Neuronal stem cell (in vitro differentiated cells): ENCODE results near the gene MTERF4.

Experiments
- DNase-seq: peaks from one replicate; pipeline ENCODE4 v3.0.0-alpha.2; 2013; ENCODE audit warnings: low spot score
- H2AFZ ChIP-seq: one replicate; pipeline ENCODE4 v1.6.1; 2013; ENCODE audit warnings: mild to moderate bottlenecking, low read length, inconsistent platforms
- H2AK5ac ChIP-seq: 2 replicates; pipeline ENCODE4 v1.6.1; 2013; ENCODE audit warnings: low read depth, mild to moderate bottlenecking, inconsistent platforms, low read length, moderate library complexity, mixed read lengths
- H2BK120ac ChIP-seq: 2 replicates; pipeline ENCODE4 v1.6.1; 2013; ENCODE audit warnings: low read depth, mild to moderate bottlenecking, inconsistent platforms, low read length, moderate library complexity, mixed read lengths
- H2BK12ac ChIP-seq: one replicate; pipeline ENCODE4 v1.6.1; 2013; ENCODE audit warnings: low read length, inconsistent platforms
- H2BK15ac ChIP-seq: 2 replicates; pipeline ENCODE4 v1.6.1; 2013; ENCODE audit warnings: mild to moderate bottlenecking, low read length, inconsistent platforms, mixed read lengths
- H2BK5ac ChIP-seq: one replicate; pipeline ENCODE4 v1.6.1; 2013; ENCODE audit warnings: inconsistent platforms, mild to moderate bottlenecking, low read length, moderate library complexity
- H3K14ac ChIP-seq: one replicate; pipeline ENCODE4 v1.6.1; 2013; ENCODE audit warnings: low read length, inconsistent platforms
- H3K18ac ChIP-seq: 2 replicates; pipeline ENCODE4 v1.6.1; 2013; ENCODE audit warnings: low read length, inconsistent platforms
- H3K23ac ChIP-seq: 2 replicates; pipeline ENCODE4 v1.6.1; 2013; ENCODE audit warnings: low read depth, mild to moderate bottlenecking, mixed read lengths, low read length, inconsistent platforms; ENCODE audit not compliant: poor library complexity
- H3K27ac ChIP-seq: replicated peaks from 3 replicates; pipeline ENCODE4 v1.5.1; 2013; ENCODE audit warnings: low read length, inconsistent platforms
- H3K27me3 ChIP-seq, 3 experiments: 2 replicates each; pipeline ENCODE4 v1.6.1; 2013; ENCODE audit warnings: low read length in 3 of 3, mild to moderate bottlenecking in 2 of 3, inconsistent platforms in 1 of 3, low read depth in 1 of 3, mixed read lengths in 1 of 3, moderate library complexity in 1 of 3; ENCODE audit not compliant: control insufficient read depth in 3 of 3, insufficient read depth in 3 of 3
- H3K36me3 ChIP-seq, 2 donors: replicated peaks in 1 of 2; 2 replicates each; pipeline ENCODE4 v1.6.1; 2013; ENCODE audit warnings: low read length in 2 of 2; ENCODE audit not compliant: control insufficient read depth in 2 of 2, insufficient read depth in 2 of 2
- H3K4ac ChIP-seq: 2 replicates; pipeline ENCODE4 v1.6.1; 2013; ENCODE audit warnings: inconsistent platforms, mild to moderate bottlenecking, low read length, moderate library complexity
- H3K4me1 ChIP-seq, 2 donors: 1 replicate in 1 of 2; 2 replicates in 1 of 2; pipeline ENCODE4 v1.6.1; 2013; ENCODE audit warnings: low read length in 2 of 2, low read depth in 1 of 2; ENCODE audit not compliant: control insufficient read depth in 2 of 2, insufficient read depth in 1 of 2
- H3K4me2 ChIP-seq: one replicate; pipeline ENCODE4 v1.6.1; 2013; ENCODE audit warnings: mild to moderate bottlenecking, low read length, inconsistent platforms; ENCODE audit not compliant: insufficient read depth, poor library complexity, severe bottlenecking
- H3K4me3 ChIP-seq, 2 donors: 2 replicates each; pipeline ENCODE4 v1.5.1; 2013; ENCODE audit warnings: low read length in 2 of 2, mild to moderate bottlenecking in 2 of 2, inconsistent platforms in 1 of 2, moderate library complexity in 1 of 2
- H3K79me1 ChIP-seq: one replicate; pipeline ENCODE4 v1.6.1; 2013; ENCODE audit warnings: low read depth, mild to moderate bottlenecking, inconsistent platforms, low read length, moderate library complexity
- H3K9ac ChIP-seq: one replicate; pipeline ENCODE4 v1.6.1; 2013; ENCODE audit warnings: mild to moderate bottlenecking, low read depth, low read length, inconsistent platforms; ENCODE audit not compliant: poor library complexity
- H3K9me3 ChIP-seq, 2 donors: replicated peaks in 1 of 2; 2 replicates each; pipeline versions ENCODE3 to v1.6.1; 2013; ENCODE audit warnings: low read length in 2 of 2, mild to moderate bottlenecking in 2 of 2, inconsistent platforms in 1 of 2, low read depth in 1 of 2, mixed read lengths in 1 of 2, moderate library complexity in 1 of 2; ENCODE audit not compliant: control insufficient read depth in 2 of 2, insufficient read depth in 1 of 2
- H4K8ac ChIP-seq: one replicate; pipeline ENCODE4 v1.6.1; 2013; ENCODE audit warnings: low read depth, mild to moderate bottlenecking, inconsistent platforms, low read length, moderate library complexity
- H4K91ac ChIP-seq: one replicate; pipeline ENCODE4 v1.6.1; 2013; ENCODE audit warnings: low read length, low read depth, mild to moderate bottlenecking, inconsistent platforms; ENCODE audit not compliant: poor library complexity
- WGBS, 2 donors: extraction: QIAGEN DNeasy Blood & Tissue Kit; methylation state at CpG; one replicate each; pipeline ENCODE4 v1.1.7; 2013; ENCODE audit warnings: missing lambda C conversion rate in 2 of 2, mixed read lengths in 1 of 2; ENCODE audit not compliant: insufficient read length in 2 of 2, insufficient replicate concordance in 1 of 2; ENCODE audit errors: extremely low coverage in 2 of 2; 5-methylcytosine and 5-hydroxymethylcytosine counted together

The MTERF4 gene

DNA sequence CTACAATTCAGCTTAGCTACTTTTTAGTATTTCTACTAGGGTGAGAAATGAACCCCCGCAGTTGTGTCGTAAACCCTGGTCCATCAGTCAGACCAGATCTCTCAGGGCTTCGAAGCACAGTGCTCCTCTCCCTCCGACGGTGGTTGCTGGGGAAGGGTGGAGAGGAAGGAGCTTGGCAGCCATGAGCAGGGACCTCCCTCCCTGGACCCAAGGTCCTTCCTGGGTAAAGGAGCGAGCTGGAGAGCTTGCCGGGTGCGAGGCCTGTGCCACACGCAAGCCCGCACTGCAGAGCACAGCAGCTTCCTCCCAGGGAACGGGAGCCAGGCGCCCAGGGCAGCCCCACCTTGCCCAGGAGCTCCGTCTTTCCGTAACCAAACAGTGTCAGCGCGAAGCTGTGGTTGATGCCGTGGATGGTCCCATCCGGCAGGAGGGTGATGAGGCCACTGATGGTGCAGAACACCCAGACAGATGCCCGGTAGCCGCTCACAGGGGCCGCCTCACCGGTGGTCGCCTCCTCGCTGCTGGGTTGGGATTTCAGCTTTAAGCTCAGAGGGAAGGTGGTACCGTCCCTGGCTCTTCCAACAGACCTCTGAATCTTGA, 34.7 kb upstream of the MTERF4 start:
- H3K4me1 ChIP-seq, result no peaks in the 10 kb centered on the region
- H2BK5ac ChIP-seq, result no peak overlapping the region
- no peak overlapping the region for H3K18ac ChIP-seq
- H2BK120ac ChIP-seq, result no peak overlapping the region
- H4K8ac ChIP-seq, result no peak overlapping the region
- H3K27ac ChIP-seq, result no peak overlapping the region
- H3K4me3 ChIP-seq, result no peak overlapping the region
- peak overlapping the region; percentile 70 for H3K23ac ChIP-seq
- H3K9me3 ChIP-seq, result no peaks in the 10 kb centered on the region
- no peak overlapping the region for H2AK5ac ChIP-seq
- H3K79me1 ChIP-seq, result peaks cover 7% of the 10 kb centered on the region
- H2BK15ac ChIP-seq, result no peak overlapping the region
- no peak overlapping the region for H2BK12ac ChIP-seq
- no peak overlapping the region for H3K9ac ChIP-seq
- H3K27me3 ChIP-seq, result no peaks in the 10 kb centered on the region
- DNase-seq, result no peak
- no peak overlapping the region for H3K4ac ChIP-seq
- peaks cover 16 to 95% of the 10 kb centered on the region in 2 donors for H3K36me3 ChIP-seq
- no CpG with 5 or more reads among the region's 25 CpGs for WGBS, 2 donors
- no peak overlapping the region for H4K91ac ChIP-seq
- H3K4me2 ChIP-seq, result no peak overlapping the region
- no peak overlapping the region for H2AFZ ChIP-seq
- no peak overlapping the region for H3K14ac ChIP-seq

DNA sequence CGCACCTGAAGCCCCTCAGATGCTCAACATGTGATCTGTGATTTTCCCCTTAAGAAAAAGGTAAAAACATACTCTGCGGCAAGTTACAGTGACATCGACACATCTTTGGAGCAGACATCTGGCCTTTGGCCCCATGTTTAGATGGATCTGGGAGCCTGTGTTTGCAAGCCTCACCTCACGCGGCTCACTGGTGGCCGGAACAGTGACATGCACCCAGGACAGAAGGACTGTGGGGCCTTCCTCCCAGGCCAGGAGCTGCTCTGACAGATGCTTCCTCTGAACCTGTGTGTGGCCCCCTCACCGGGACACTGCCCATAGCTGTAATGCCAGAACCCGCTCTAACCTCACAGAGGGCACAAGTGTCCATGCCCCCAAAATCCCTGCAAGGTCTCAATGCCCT, 34.1 kb upstream of the MTERF4 start:
- H3K4me2 ChIP-seq, result no peak overlapping the region
- no peaks in the 10 kb centered on the region for H3K4me1 ChIP-seq
- no peak overlapping the region for H3K4me3 ChIP-seq
- no peak overlapping the region for H2BK5ac ChIP-seq
- H2AK5ac ChIP-seq, result no peak overlapping the region
- H3K23ac ChIP-seq, result no peak overlapping the region
- WGBS, 2 donors, result no CpG with 5 or more reads among the region's 8 CpGs
- peaks cover 16 to 97% of the 10 kb centered on the region in 2 donors for H3K36me3 ChIP-seq
- H2BK120ac ChIP-seq, result no peak overlapping the region
- H3K27ac ChIP-seq, result no peak overlapping the region
- no peak overlapping the region for H3K9ac ChIP-seq
- no peak overlapping the region for H2AFZ ChIP-seq
- H3K9me3 ChIP-seq, result peaks cover 0 to 2% of the 10 kb centered on the region in 2 donors
- no peak overlapping the region for H2BK12ac ChIP-seq
- no peak overlapping the region for H4K8ac ChIP-seq
- no peak overlapping the region for H3K18ac ChIP-seq
- no peak overlapping the region for H3K4ac ChIP-seq
- no peaks in the 10 kb centered on the region for H3K27me3 ChIP-seq
- no peak overlapping the region for H2BK15ac ChIP-seq
- H3K14ac ChIP-seq, result no peak overlapping the region
- DNase-seq, result no peak
- no peak overlapping the region for H4K91ac ChIP-seq
- H3K79me1 ChIP-seq, result peaks cover 9% of the 10 kb centered on the region

DNA sequence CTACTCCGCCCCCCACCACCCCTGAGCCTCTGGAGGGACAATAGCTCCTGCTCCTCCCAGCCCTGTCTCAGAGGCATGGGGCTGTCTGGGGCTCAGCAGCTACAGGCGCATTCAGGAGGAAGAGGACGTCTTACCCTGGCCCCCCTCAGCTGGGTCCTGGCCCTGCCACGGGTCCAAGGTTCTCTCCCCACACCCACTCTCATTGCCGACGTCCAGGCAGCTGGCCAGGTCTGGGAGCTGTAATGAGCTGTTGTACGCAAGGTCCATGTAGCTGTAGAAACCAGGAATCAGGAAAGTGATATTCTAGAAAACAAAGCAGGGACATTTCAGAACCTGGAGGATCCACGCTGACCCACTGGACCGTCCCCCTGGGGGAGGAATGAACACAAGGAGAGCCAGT, 33.6 kb upstream of the MTERF4 start:
- H3K36me3 ChIP-seq, result peaks cover 16 to 95% of the 10 kb centered on the region in 2 donors
- H3K4me3 ChIP-seq, result no peak overlapping the region
- peaks cover 0 to 2% of the 10 kb centered on the region in 2 donors for H3K9me3 ChIP-seq
- no peak overlapping the region for H3K18ac ChIP-seq
- no peak overlapping the region for H3K23ac ChIP-seq
- H2BK15ac ChIP-seq, result no peak overlapping the region
- H3K79me1 ChIP-seq, result peaks cover 9% of the 10 kb centered on the region
- H3K4me2 ChIP-seq, result no peak overlapping the region
- H4K91ac ChIP-seq, result no peak overlapping the region
- H3K27me3 ChIP-seq, result no peaks in the 10 kb centered on the region
- no CpG with 5 or more reads among the region's 9 CpGs for WGBS, 2 donors
- H3K4ac ChIP-seq, result no peak overlapping the region
- H2BK5ac ChIP-seq, result no peak overlapping the region
- H4K8ac ChIP-seq, result no peak overlapping the region
- H2AK5ac ChIP-seq, result no peak overlapping the region
- H3K14ac ChIP-seq, result no peak overlapping the region
- H3K27ac ChIP-seq, result no peak overlapping the region
- H2BK120ac ChIP-seq, result no peak overlapping the region
- H2BK12ac ChIP-seq, result no peak overlapping the region
- DNase-seq, result no peak
- H3K9ac ChIP-seq, result no peak overlapping the region
- no peaks in the 10 kb centered on the region for H3K4me1 ChIP-seq
- no peak overlapping the region for H2AFZ ChIP-seq

DNA sequence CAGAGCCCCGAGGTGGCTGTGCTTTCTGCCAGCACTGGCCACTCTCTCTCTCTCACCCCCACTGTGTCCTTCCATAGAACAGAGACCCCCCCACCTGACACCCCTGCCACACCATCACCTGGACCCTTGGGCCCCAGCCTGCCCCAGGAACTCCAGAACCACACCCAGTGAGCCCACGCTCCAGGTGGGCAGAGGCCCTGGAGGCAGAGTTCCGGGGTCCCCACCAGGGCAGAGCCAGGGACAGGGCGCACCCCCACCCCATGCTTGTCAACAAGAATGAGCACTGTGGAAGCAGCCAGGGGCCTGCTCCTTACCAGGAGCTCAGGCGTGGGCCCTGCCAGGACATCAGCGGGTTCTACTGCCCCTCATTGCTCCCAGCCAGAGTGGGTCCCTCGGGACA, 32.6 kb upstream of the MTERF4 start:
- no peak for DNase-seq
- peaks cover 10 to 95% of the 10 kb centered on the region in 2 donors for H3K36me3 ChIP-seq

More for the DNA sequence above, 32.6 kb upstream of the MTERF4 start:
- no peak overlapping the region for H3K4me3 ChIP-seq
- H3K9me3 ChIP-seq, result peaks cover 0 to 2% of the 10 kb centered on the region in 2 donors
- H2AFZ ChIP-seq, result no peak overlapping the region
- no peak overlapping the region for H3K4ac ChIP-seq
- no peak overlapping the region for H3K9ac ChIP-seq
- no peak overlapping the region for H2BK120ac ChIP-seq
- H2BK15ac ChIP-seq, result no peak overlapping the region
- H3K4me2 ChIP-seq, result no peak overlapping the region
- peaks cover 7% of the 10 kb centered on the region for H3K79me1 ChIP-seq
- no peak overlapping the region for H3K18ac ChIP-seq
- H2AK5ac ChIP-seq, result no peak overlapping the region
- H3K4me1 ChIP-seq, result no peaks in the 10 kb centered on the region
- no CpG with 5 or more reads among the region's 7 CpGs for WGBS, 2 donors
- H4K91ac ChIP-seq, result no peak overlapping the region
- no peak overlapping the region for H3K23ac ChIP-seq
- H3K27ac ChIP-seq, result no peak overlapping the region
- no peak overlapping the region for H2BK5ac ChIP-seq
- H4K8ac ChIP-seq, result no peak overlapping the region
- no peaks in the 10 kb centered on the region for H3K27me3 ChIP-seq
- peak overlapping the region; percentile 47 for H3K14ac ChIP-seq
- H2BK12ac ChIP-seq, result no peak overlapping the region
